Uterus (tissue), 2 donors: ENCODE data around the gene ZNF423.

ENCODE experiments used
- POLR2A ChIP-seq, 2 donors: fragments of 450-650 bp; IDR thresholded peaks; one replicate each; pipeline ENCODE4 v1.6.1; 2016; ENCODE audit warnings: antibody characterized with exemption in 2 of 2, mild to moderate bottlenecking in 1 of 2, moderate library complexity in 1 of 2
- TF ChIP-seq, protein P1 (sequence below), 4 experiments: fragments of 200-600 bp in 2 of 4; fragments of 450-650 bp in 2 of 4; sonication (generic) in 2 of 4; IDR thresholded peaks; one replicate each; pipeline ENCODE4 v1.5.1; 2016 to 2019; ENCODE audit warnings: antibody characterized with exemption in 4 of 4, mild to moderate bottlenecking in 2 of 4, moderate library complexity in 1 of 4

- TF ChIP-seq, protein P1, sequence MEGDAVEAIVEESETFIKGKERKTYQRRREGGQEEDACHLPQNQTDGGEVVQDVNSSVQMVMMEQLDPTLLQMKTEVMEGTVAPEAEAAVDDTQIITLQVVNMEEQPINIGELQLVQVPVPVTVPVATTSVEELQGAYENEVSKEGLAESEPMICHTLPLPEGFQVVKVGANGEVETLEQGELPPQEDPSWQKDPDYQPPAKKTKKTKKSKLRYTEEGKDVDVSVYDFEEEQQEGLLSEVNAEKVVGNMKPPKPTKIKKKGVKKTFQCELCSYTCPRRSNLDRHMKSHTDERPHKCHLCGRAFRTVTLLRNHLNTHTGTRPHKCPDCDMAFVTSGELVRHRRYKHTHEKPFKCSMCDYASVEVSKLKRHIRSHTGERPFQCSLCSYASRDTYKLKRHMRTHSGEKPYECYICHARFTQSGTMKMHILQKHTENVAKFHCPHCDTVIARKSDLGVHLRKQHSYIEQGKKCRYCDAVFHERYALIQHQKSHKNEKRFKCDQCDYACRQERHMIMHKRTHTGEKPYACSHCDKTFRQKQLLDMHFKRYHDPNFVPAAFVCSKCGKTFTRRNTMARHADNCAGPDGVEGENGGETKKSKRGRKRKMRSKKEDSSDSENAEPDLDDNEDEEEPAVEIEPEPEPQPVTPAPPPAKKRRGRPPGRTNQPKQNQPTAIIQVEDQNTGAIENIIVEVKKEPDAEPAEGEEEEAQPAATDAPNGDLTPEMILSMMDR (IDR thresholded peaks at IDR 0.05) = no peak
- no peak for TF ChIP-seq POLR2A (IDR thresholded peaks at IDR 0.05)
Measured at GRCh38 chr16:49703483-49703882, 152.4 kb downstream of the ZNF423 start.
